HG02970 (cell line): ENCODE results near the gene LCE3E.

ENCODE experiments used
- ATAC-seq: cut with Tn5 transposase; IDR thresholded peaks from one replicate; pipeline ENCODE4 v1.9.1; 2021; ENCODE audit warnings: mild to moderate bottlenecking, moderate library complexity, moderate number of reproducible peaks; ENCODE audit not compliant: unreplicated experiment, low FRiP score

LCE3E gene

GRCh38 chr1:152517237-152517811 lies 49.3 kb downstream of the LCE3E start:
- no peak for ATAC-seq

- no peak for ATAC-seq
Observed at GRCh38 chr1:152516082-152516481, 50.5 kb downstream of the LCE3E start.
